HG03575 (cell line): ENCODE data around the gene RAPGEF4.

ENCODE experiments used
- ATAC-seq: cut with Tn5 transposase; IDR thresholded peaks from one replicate; pipeline ENCODE4 v1.9.1; 2021; ENCODE audit not compliant: unreplicated experiment, insufficient number of reproducible peaks, low FRiP score; ENCODE audit errors: extremely low read depth

The RAPGEF4 gene

DNA sequence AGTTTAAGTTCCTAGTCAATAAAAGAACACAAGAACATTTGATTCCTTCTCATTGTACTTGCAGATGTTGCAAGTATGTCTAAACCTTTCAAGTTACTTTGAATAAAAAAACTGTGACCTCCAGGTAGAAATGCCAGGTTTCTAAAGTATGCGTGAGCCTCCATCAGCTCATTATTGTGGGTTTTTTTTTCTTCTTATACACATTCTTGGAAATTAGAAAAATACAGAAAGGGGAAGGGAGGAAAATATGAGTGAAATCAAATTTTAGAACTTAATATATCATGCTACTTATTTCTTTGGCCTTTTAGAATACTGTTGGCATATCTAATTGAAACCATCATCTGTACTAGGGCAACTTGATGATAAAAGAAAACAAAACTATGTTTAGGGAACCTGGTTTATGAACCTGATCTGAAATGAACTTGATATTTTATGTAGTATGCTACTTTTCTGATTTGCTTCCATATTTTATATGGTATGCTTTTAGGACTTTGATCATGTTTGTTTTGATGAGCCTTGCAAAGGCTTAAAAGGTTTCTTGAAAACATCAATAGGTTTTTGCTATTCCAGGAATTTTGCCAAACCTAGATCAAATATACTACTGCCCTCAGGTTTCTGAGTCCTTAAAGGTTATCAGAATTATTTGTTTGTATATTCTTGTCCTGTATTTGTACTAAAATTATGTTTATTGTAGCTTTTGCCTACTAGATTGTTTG, 209.3 kb downstream of the RAPGEF4 start:
- no peak for ATAC-seq

DNA sequence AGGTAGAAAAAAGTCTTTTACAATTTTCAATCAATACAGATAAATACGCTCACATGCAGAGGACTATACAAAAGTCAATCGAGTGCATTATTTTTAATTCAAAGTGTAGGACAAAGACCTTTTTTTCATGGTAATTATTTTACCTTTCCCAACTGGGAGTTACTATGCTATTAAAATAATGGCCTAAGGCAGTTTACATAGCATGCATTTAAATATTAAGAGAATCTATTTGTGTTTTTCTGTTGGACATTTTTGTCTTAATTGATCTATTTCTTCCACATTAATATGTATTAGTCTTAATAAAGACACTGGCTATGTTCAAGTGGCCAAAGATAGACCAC, 209.8 kb downstream of the RAPGEF4 start:
- ATAC-seq: no peak

DNA sequence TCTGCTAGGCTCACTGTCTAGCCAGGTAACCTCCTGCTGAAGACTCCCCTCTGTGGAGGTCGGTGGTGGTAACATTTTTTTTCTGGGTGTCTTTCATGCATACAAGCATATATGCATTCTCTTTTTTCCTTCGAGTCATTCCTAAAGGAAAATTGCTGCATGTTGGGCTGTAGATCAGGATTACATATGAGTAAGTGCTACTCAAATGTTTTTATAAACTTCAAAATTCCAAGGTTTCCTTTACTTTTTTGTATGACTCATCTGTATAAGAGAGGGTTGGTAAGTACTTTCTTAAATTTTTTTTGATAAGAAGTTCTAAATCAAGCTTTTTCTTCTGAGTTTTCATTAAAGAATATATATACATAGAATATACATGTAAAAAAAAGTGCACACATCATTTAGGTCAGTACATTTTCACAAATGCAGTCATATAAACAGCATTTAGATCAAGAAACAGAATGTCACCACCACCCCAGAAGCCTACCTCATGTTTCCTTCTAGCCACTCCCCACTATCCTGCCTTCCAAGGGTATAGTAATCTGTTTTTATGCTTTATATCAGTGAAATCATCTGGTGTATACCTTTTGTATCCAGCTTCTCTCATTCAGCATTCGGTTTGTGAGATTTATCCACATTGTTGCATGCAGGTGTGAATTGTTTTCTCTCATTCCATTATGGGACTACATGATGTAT, 212.0 kb downstream of the RAPGEF4 start:
- no peak for ATAC-seq

DNA sequence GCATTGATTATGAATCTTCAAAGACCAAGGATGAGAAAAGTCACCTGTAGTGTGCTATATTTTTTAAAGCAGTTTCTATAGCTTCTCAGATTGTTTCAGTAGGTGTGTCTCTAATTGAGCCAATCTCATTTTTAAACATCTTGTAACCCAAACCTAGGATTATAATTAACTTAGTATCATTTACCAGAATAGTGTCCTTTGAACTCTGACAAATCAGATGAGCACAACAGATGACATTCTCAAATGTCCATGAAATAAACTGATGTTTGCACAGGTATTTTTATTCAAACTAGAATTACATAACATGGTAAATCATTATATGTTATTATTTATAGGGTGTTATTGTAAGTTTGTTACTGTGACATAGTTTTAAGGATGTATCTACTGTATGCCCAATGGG, 213.9 kb downstream of the RAPGEF4 start:
- no peak for ATAC-seq

DNA sequence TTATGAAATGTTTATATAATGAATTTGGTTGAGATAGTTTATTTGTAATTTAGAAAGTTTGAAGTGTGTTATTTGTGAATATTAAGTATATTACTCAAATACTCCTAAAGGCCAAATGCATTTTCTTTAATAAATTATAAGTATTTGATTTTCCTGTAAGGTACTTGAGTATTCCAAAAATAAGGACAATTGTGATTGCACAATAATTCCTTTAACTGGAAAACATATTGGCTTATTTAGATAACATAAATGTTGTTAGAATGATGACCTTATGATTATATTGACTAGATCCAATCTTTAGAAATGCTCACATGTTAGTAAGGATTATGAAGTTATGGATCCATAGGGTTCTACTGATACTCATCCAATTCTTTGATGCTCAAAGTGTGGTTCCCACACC, 214.9 kb downstream of the RAPGEF4 start:
- no peak for ATAC-seq

DNA sequence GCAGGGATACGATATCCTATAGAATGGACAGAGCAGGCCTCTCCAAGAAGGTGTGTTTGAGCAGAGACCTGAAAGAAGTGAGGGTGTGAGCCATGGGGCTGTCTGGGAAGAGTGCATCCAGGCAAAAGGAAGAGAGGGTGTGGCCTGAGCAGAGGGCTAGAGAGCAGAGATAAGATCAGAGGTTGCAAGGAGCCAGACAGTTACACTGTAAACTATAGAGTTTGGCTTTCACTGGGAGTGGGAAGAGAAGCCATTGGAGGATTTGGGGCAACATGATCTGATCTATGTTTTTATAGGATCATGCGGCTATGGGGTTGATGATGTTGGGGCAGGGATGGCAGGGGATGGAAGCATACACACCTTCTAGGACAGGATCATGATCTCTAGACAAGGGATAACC, 215.9 kb downstream of the RAPGEF4 start:
- ATAC-seq: no peak

DNA sequence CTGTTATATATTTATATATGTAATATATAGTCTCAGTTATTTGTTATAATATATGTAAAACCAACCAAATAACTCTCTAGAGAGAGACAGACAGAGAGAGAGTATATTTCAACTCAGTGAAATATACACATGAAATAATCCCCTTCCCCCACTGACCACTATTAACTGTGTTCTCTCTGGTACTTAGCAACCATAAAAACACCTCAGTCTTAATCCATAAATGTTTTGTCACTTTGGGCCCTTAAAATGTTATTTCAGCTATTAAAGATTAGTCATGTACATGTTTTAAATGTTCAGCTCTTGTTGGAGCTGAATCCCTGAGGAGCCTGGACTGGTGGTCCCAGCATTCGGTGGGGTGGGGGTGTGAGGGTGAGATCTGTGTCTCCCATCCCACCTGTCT, 217.8 kb downstream of the RAPGEF4 start:
- no peak for ATAC-seq

DNA sequence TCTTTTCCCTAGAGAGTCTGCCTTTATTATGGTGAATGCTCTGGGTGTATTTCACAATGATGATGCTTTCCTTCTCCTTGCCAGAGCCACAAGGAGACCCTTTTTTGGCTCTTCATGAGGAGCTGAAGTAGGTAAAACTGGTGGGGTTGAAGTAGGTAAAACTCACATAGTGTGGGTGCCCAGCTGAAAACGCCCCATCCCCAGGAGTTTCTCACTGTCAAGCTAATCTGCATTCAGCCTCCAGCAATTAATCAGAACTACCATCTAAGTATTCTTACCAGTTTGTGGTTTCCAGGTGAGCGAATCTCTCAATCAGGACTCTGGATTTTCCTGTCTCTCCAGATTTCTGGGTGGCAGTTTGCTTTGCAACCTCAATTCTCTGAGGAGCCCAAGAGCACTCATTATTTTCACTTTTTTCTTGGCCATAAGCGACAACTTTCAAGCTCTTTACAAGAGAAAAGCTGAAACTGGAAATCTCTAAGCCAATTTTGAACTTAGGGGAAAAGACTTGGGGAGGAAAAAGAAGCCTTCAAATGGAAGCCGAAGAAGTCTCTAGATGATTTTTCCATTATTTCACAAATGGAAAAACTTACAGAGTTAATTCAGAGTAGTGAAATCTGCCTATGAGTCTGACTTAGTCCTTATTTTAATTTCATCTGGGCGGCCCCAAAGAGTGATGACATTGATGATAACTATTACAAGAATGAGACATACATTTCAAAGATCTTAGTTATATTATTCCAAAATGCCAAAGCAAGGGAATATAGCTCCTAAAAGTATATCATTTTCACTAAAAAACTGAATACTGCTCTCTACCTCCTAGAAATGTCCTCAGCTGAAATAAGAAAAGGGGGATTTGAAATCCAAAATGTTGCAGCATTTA, 218.6 kb downstream of the RAPGEF4 start:
- no peak for ATAC-seq

DNA sequence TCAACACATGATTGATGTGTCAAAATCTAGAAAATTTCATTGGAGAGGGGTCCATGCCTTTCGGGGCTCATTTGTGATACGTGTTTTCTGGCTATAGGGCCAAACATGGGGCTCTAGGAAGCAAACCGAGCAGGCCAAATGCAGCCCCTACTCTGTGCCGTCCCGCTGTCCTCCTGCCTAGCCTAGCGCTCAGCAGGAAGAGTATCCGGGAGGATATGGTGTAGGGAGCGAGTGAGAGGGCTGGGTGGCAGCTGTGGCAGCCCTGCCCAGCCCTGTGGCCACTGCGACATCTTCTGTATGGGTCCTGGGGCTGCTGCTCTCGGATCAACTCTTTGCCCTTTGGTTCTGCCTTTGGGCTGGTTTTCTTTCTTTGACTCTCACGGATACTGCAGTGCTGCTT, 219.9 kb downstream of the RAPGEF4 start:
- ATAC-seq: no peak

DNA sequence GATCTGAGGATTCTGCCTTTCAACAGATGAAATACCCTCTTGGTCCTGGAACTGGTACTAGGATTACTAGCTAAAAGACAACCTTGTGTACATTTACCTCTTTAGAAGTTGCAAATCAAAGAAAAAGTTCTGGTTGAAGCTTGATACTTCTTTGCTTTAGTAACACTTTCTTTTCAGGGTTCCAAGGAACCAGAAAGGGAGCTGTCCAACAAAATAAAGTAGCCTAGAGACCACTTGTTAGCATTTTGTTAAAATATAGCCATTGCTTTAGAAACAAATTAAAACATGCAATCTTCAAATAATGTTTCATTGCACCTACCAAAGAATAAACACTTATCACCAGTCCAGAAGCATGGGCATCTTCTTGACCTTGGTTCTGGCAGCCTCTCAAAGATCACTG, 222.1 kb downstream of the RAPGEF4 start:
- no peak for ATAC-seq

DNA sequence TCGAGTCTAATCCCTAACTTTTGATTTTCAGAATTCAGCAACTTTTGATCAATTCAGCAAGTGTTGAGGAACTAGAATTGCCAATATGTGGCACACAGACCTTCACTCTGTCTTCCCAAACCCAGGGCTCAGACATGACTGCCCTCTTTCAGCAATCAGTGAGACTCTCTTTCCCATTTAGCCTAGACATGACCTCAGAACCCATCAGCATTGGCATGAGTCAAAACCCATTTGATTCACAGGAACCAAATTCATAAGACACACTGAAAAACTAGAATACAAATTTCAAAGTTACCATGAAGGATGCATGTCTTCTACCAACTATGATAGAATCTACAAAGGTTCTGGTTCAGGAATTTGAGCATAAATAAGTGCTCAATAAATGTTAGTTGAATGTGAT, 226.4 kb downstream of the RAPGEF4 start:
- no peak for ATAC-seq

DNA sequence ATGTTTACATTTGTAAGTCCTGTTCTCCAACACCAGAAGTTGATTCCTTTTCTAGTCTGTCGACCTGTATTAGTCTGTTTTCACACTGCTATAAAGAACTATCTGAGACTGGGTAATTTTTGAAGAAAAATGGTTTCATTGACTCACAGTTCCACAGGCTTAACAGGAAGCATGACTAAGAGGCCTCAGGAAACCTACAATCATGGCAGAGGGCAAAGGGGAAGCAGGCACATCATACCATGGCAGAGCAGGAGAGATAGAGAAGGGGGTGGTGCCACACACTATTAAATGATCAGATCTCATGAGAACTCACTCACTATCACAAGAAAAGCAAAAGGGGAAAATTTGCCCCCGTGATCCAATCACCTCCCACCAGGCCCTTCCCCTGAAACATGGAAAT, 227.2 kb downstream of the RAPGEF4 start:
- ATAC-seq: no peak

DNA sequence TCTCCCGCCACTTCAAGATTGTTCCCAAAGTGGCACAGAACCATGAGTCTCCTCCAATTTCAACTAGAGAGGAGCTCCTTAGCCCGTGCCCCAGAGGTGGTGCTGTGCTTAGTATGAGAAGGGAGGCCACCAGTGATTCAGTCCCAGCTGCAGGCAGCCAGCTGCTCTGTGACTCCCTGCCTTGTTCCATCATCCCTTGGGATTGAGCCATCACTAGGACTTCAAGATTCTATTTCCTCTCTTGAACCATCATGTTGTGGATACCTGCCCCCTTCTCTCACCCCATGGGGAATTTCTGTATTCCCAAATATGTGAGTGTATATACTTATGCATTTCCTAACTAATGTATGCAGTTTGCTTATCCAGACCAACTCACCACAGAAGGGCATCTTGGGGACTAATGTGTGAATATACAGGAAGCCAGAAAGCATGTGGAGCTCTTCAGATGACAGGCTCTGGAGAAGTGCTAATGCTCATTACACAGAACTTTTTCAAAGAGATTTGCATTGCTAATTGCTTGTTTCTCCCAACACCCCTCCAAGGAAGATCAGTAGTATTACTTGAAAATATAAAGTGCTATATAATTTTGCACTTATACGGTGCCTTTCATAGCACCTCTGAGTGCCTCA, 229.0 kb downstream of the RAPGEF4 start:
- ATAC-seq: no peak

DNA sequence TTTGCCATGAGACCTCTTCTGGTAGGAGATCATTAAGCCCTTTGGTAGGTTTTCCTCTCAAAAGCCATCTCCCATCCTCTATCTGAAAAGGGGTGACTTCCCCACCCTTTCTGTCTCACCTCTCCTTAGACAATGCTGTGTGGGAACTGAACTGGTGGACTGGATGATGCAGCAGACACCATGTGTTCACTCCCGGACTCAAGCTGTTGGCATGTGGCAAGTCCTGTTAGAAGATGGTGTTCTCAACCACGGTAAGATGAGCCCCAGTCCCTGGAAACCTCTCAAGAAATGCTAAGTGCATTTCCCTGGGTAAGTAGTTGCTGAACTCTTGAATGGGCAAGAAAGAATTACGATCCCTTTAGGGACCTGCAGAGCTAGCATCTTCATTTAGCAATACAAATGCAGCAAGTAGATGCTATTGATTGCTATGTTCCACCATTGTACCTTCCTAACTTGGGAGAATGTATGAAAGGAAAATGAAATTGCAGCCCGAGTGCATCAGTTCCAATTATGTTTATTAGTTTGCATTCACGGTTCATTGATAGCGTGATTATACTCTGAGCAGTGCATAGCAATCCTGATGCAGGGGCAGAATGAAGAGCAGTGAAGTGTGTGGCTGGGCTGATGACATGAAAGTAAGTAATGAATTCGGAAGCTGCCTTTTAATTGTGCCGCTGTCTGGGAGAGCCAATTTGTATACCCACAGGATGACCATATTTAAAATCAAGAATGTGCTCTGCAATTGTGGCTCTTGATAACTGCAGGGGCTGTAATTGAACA, 230.0 kb downstream of the RAPGEF4 start:
- no peak for ATAC-seq

DNA sequence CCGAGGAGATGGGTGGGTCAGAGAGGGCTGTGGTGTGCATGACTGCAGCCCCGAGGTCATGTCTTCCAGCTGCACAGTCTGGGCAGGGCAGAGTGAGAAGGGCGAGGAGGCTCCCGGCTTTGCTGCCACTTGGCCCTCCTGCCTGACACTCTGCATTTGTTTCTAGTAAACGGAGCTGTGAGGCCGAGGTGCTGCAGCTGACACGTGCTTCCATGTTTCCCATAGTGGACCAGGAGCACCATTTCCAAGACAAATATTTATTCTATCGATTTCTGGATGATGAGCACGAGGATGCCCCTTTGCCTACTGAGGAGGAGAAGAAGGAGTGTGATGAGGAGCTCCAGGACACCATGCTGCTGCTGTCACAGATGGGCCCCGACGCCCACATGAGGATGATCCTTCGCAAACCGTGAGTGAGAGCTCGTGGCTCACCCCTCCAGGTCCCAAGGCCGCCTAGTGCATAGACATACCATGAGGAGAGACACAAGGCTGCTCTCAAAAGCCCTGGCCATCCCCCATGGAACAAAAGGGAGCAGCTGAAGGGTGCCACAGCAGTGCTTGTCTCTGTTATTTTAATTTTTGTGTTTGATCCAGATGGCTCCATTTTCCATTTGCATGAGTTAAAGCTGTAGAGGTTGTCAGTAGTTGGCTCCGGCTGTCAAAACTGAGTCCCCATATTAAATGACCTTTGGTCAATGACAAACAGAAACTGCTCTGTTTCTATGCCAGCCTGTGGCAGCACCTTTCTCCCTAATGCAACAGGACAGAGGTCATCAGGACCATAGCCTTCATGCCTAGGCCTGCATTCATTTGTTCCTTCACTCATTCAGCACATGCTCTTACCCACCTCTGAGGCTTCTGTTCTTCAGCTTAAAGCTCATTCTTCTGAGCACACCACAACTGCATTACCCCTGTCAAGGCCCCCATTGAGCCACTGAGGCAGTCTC, 231.7 kb downstream of the RAPGEF4 start:
- ATAC-seq: no peak

DNA sequence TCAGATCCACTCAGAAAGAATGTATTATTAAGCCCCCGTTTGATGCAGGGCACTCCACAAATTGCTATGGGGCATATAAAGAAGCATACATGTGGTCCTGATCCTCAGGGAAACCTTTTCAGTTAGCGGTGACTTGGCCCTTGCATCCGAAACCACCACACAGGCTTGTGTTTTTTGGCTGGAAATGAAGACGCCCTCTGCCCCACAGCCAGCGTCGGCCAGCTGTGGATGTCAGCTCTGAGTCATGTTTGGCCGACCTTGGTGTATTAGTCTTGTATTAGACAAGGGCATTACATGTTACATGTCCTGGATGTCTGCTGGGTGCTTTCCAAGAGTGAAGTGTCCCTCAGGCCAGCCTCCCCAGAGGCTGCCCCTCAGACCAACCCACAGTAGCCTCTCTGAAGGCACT, 232.4 kb downstream of the RAPGEF4 start:
- no peak for ATAC-seq

DNA sequence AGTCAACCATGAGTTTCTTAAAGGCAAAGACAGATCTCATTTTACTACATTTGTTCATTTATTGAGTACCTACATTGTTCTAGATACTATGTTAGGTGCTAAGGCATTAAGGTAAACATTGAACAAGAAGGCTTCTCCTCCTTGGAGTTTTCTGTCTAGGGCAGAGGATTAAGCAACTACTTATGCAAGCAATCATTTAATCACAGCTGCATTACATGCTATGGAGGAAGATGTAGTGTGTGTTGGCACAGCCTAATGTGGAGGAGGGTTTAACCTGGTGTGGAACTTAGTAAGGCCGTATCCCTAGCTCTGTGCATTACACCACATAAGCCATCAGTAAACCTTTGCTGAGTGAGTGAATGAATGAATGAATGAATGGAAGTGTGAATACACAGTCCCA, 233.5 kb downstream of the RAPGEF4 start:
- ATAC-seq: no peak

DNA sequence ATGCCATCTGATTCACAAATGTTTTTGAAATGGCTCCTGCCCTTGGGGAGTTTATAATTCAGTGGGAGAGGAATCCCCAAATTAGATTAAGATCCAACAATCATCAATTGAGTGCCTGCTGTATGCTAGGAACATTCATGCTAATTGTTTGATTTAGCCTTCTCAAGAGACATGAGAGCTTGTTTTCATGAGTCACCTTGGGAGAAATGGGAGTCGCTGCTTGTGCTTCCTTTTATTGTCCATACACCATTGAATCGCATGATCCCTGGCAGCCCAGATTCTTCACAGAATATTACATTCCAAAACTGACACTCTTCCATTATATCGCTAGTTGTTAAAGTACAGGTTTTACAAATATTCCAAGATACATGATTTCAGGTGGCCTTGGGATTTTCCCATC, 234.0 kb downstream of the RAPGEF4 start:
- no peak for ATAC-seq
